RWPE1 (cell line): ENCODE measurements around the gene MAPK13.

Source experiments
- CTCF ChIA-PET: fragments of 350-600 bp; sonication (Branson Sonifier 250); formaldehyde crosslinking; extraction: SDS; loops from one replicate; lab custom pipeline; 2021; lab: Yijun Ruan, JAX
- POLR2A ChIA-PET: fragments of 400-600 bp; formaldehyde crosslinking; extraction: SDS; loops from one replicate; lab custom pipeline; 2020; ENCODE audit warnings: antibody characterized with exemption; ENCODE audit not compliant: low non-redundant PET; lab: Yijun Ruan, JAX
- DNase-seq: peaks from one replicate; pipeline ENCODE4 v3.0.0; 2012; ENCODE audit warnings: low spot score
- H3K27ac ChIP-seq: fragments of 450-650 bp; 2 replicates; pipeline ENCODE4 v1.5.1; 2017
- CTCF ChIP-seq: fragments of 450-650 bp; conservative IDR thresholded peaks from 2 replicates; pipeline ENCODE4 v1.5.1; 2017; ENCODE audit warnings: low read depth, mild to moderate bottlenecking

The MAPK13 gene

GRCh38 chr6:36101691-36102090 lies 28.6 kb upstream of the MAPK13 start:
- CTCF ChIA-PET = interaction anchor here (0.6 kb wide), 1 partner anchor 14 kb away, joined by 6 read pairs; no protein-coding TSS in a partner anchor

GRCh38 chr6:36102853-36103252 lies 27.5 kb upstream of the MAPK13 start:
- ChIA-PET CTCF (interaction anchor here (0.7 kb wide), 1 partner anchor 238 kb away, joined by 3 read pairs; no protein-coding TSS in a partner anchor), POLR2A (no interaction called here)
- DNase-seq = no peak
- H3K27ac ChIP-seq = no peak overlapping the region
- TF ChIP-seq CTCF = no peak

More at GRCh38 chr6:36101691-36102090, 28.6 kb upstream of the MAPK13 start:
- TF ChIP-seq CTCF = no peak
- DNase-seq = no peak
- no peak overlapping the region for H3K27ac ChIP-seq
- POLR2A ChIA-PET = no interaction called here

- TF ChIP-seq CTCF = no peak
- POLR2A ChIA-PET = no interaction called here
- DNase-seq = no peak
- CTCF ChIA-PET = interaction anchor here (0.7 to 0.9 kb wide), 2 partner anchors 12 to 283 kb away, joined by 3 to 10 read pairs; no protein-coding TSS in a partner anchor
- H3K27ac ChIP-seq = no peak overlapping the region
Measured at GRCh38 chr6:36104836-36105235, 25.5 kb upstream of the MAPK13 start.

GRCh38 chr6:36109092-36109491 lies 21.2 kb upstream of the MAPK13 start:
- no peak overlapping the region for H3K27ac ChIP-seq
- no peak for TF ChIP-seq CTCF
- ChIA-PET CTCF (no interaction called here), POLR2A (no interaction called here)
- DNase-seq = no peak

GRCh38 chr6:36110050-36110449 lies 20.3 kb upstream of the MAPK13 start:
- TF ChIP-seq CTCF = no peak
- POLR2A ChIA-PET = no interaction called here
- CTCF ChIA-PET = no interaction called here
- no peak for DNase-seq
- H3K27ac ChIP-seq = no peak overlapping the region

GRCh38 chr6:36110863-36111262 lies 19.4 kb upstream of the MAPK13 start:
- no peak for TF ChIP-seq CTCF
- no peak for DNase-seq
- no peak overlapping the region for H3K27ac ChIP-seq
- ChIA-PET CTCF (no interaction called here), POLR2A (no interaction called here)

GRCh38 chr6:36111526-36111925 lies 18.8 kb upstream of the MAPK13 start:
- no peak overlapping the region for H3K27ac ChIP-seq
- ChIA-PET POLR2A (no interaction called here), CTCF (interaction anchor here (0.6 kb wide), 1 partner anchor 12 kb away, joined by 3 read pairs; no protein-coding TSS in a partner anchor)
- no peak for DNase-seq
- TF ChIP-seq CTCF = no peak
